ENCODE data around the gene OSBPL6. TPM values are rescaled to one million over a fixed set of nuclear protein-coding genes. Genes with fewer than 3 reads are reported as not detected.

The OSBPL6 gene
- total RNA-seq, 1 donor from 2014 or later: 3.6 TPM

DNA sequence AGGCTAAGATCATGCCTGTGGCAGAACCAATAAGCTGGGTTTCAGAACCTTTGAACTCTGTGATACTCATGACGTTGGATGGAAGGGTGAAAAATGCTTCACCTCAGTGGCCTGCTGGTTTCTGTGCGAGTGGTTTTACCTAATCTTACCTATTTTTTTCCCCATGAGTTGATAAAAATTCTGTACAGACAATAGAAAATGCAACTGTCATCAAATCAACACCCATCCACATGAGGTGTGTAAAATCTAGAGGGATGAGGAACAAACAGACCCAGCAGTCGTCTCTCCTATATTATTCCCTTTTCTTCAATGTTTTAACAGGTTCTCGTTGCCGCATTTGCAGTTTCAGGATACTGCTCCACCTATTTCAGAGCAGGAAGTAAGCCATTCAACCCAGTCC lies 189.4 kb downstream of the OSBPL6 start:
- no peak for DNase-seq (ENCODE audit: low read depth)
- Histone ChIP-seq H3K27me3 (ENCODE audit: control insufficient read depth, insufficient read depth, low read length) (no peaks in the 10 kb centered on the region), H3K36me3 (ENCODE audit: control insufficient read depth, insufficient read depth, low read length) (no peaks in the 10 kb centered on the region), H3K4me3 (ENCODE audit: low read depth, low read length) (no peak overlapping the region)
- TF ChIP-seq CTCF (IDR thresholded peaks at IDR 0.05; ENCODE audit: insufficient read depth, low read length, poor library complexity, severe bottlenecking): no peak

DNA sequence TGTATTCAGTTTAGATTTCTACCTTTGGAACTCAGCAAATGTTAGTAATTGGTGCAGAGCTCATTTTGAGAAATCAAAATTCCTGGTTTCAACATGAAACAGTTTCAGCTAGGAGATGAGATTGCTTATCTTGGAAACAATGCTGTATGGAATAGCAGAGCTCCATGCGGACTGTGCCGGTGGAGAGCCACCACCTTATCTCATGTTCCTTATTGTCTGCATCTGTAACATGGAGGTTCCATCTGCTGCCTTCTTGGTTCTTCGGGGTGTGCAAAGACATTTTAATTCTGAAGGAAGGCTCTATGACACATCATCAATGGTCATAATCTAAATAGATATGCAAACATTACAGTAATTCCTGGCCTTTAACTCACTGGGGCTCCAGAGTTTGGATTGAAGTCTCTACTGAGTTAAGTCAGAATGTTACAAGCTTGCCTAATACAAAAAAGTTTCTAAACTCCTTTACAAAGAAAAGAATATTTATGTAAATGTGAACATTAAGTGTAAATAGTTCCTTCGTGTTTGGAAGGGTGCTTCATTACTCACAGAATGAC lies 191.4 kb downstream of the OSBPL6 start:
- H3K27me3 ChIP-seq (ENCODE audit: control insufficient read depth, insufficient read depth, low read length): no peaks in the 10 kb centered on the region
- DNase-seq (ENCODE audit: low read depth): no peak
- TF ChIP-seq CTCF (IDR thresholded peaks at IDR 0.05; ENCODE audit: insufficient read depth, low read length, poor library complexity, severe bottlenecking): no peak

GRCh38 chr2:178386986-178387597 lies 192.8 kb downstream of the OSBPL6 start:
- no peak for DNase-seq (ENCODE audit: low read depth)
- no peak for TF ChIP-seq CTCF (IDR thresholded peaks at IDR 0.05; ENCODE audit: insufficient read depth, low read length, poor library complexity, severe bottlenecking)
- Histone ChIP-seq H3K36me3 (ENCODE audit: control insufficient read depth, insufficient read depth, low read length) (no peaks in the 10 kb centered on the region), H3K27me3 (ENCODE audit: control insufficient read depth, insufficient read depth, low read length) (no peaks in the 10 kb centered on the region), H3K4me3 (ENCODE audit: low read depth, low read length) (no peak overlapping the region)

More for the DNA sequence above, 191.4 kb downstream of the OSBPL6 start:
- Histone ChIP-seq H3K36me3 (ENCODE audit: control insufficient read depth, insufficient read depth, low read length) (no peaks in the 10 kb centered on the region), H3K4me3 (ENCODE audit: low read depth, low read length) (no peak overlapping the region)

DNA sequence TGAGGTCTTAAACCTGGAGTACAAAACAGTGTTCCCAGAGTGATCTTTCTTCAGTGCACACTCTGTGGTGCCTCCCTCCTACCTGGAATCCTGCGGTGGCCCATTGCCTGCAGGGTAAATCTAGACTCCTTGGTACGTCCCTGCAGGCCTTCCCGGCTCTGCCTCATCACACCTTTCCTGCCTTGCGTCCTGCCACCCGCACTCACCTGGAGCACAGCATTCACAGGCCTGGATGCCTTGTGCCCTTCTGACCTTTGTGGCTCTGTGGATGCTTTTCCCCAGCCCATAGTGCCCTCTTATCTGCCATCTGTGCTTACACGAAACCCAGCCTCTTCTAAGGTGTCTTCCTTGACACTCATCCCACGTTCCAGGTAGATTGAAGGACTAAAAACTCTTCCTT lies 194.0 kb downstream of the OSBPL6 start:
- Histone ChIP-seq H3K4me3 (ENCODE audit: low read depth, low read length) (no peak overlapping the region), H3K27me3 (ENCODE audit: control insufficient read depth, insufficient read depth, low read length) (no peaks in the 10 kb centered on the region), H3K36me3 (ENCODE audit: control insufficient read depth, insufficient read depth, low read length) (no peaks in the 10 kb centered on the region)
- no peak for TF ChIP-seq CTCF (IDR thresholded peaks at IDR 0.05; ENCODE audit: insufficient read depth, low read length, poor library complexity, severe bottlenecking)
- no peak for DNase-seq (ENCODE audit: low read depth)

- no peaks in the 10 kb centered on the region for H3K36me3 ChIP-seq (ENCODE audit: control insufficient read depth, insufficient read depth, low read length)
- TF ChIP-seq CTCF (IDR thresholded peaks at IDR 0.05; ENCODE audit: insufficient read depth, low read length, poor library complexity, severe bottlenecking): no peak
- H3K4me3 ChIP-seq (ENCODE audit: low read depth, low read length): no peak overlapping the region
- no peaks in the 10 kb centered on the region for H3K27me3 ChIP-seq (ENCODE audit: control insufficient read depth, insufficient read depth, low read length)
- no peak for DNase-seq (ENCODE audit: low read depth)
Measured at GRCh38 chr2:178391701-178392100, 197.4 kb downstream of the OSBPL6 start.

GRCh38 chr2:178392215-178392614 lies 197.9 kb downstream of the OSBPL6 start:
- Histone ChIP-seq H3K27me3 (ENCODE audit: control insufficient read depth, insufficient read depth, low read length) (no peaks in the 10 kb centered on the region), H3K36me3 (ENCODE audit: control insufficient read depth, insufficient read depth, low read length) (no peaks in the 10 kb centered on the region), H3K4me3 (ENCODE audit: low read depth, low read length) (no peak overlapping the region)
- no peak for DNase-seq (ENCODE audit: low read depth)
- no peak for TF ChIP-seq CTCF (IDR thresholded peaks at IDR 0.05; ENCODE audit: insufficient read depth, low read length, poor library complexity, severe bottlenecking)

All from kidney epithelial cell (primary cell).